CD4-positive, alpha-beta T cell treated with Interleukin-4 for 4 hours (primary cell): Measurements from ENCODE around the gene TOP1.

Source experiments
- DNase-seq: peaks from one replicate; pipeline ENCODE4 v3.0.0-alpha.2; 2020

Gene TOP1

DNA sequence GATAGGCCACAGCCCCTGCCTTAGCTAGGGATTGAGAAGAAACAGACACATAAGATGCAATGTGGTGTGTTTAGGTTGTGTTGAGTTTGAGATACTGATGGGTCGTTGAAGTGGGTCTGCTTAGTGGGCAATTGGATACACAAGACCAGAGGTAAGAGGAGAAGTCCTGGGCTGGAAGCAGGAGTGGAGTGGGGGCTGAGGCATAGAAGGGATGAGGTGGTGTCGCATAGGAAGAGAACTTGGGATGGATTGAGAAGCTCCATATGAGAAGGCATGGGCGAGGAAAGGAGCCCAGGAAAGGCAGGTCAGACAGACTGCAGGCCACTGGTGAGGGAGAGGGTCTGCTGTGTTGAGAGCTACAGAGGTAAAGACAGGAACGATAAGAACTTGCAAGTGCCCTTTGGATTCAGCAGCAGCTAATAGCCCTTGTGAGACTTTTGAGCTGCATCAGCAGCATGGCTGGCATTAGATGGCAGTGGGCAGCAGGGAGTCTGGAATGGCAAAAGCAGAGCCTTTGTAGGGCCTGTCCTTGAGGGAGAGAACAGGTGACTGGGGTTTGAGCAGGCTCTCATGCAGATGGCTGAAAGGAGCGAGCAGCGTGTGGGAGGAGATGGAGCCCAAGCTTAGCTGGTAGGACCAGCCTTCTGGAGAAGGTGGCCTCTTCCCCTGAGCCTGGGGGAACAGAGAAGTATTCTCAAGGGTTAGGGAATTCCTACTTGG is 141.9 kb downstream of the TOP1 start:
- DNase-seq, result no peak

DNA sequence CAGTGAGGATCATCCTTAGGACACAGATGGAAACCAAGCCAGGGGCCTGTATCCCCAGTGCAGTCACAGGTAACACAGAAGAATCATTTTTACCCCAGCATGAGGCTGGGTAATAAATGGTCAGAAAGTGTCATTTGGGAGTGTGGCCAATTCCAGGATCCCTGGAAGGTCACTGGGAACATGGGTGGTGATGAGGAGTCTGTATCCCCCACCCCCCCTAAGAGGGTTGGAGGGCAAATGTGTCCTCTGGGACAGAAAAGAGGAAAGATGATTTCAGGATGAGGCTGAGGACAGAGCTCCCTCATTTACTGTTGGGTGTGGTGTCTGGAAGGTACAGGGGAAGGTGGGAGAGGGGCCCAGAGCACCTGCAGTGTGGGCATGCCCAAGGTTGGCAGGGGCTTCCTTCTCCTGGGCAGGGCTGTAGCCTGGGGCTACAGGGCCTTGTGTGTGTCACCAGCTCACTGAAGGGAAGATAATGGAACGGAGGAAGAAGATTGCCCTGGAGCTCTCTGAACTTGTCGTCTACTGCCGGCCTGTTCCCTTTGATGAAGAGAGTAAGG is 143.2 kb downstream of the TOP1 start:
- DNase-seq, result no peak

DNA sequence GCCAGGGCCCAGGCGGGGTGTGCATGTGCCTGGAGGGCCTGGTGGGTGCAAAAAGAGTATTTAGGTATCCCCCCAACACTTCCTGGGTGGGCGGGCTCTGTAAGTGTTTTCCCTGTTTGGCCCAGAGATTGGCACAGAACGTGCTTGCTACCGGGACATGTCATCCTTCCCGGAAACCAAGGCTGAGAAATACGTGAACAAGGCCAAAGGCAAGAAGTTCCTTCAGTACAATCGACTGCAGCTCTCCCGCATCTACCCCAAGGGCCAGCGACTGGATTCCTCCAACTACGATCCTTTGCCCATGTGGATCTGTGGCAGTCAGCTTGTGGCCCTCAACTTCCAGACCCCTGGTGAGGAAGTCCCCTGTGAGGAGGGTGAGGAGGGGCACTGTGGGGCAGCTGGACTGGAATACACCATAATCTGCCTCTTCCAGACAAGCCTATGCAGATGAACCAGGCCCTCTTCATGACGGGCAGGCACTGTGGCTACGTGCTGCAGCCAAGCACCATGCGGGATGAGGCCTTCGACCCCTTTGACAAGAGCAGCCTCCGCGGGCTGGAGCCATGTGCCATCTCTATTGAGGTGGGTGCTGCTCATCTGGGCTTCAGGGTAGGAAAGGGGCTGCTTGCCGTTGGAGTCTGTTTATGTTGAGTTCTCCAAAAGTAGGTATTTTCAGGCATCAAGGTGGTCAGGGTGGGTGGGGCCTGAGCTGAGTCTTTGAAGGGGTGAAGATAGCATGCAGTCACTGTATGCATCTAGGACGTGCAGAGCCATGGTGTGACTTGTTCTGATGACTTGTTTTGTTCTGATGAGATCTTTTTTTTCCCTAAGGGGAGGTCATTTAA is 143.9 kb downstream of the TOP1 start:
- no peak for DNase-seq

DNA sequence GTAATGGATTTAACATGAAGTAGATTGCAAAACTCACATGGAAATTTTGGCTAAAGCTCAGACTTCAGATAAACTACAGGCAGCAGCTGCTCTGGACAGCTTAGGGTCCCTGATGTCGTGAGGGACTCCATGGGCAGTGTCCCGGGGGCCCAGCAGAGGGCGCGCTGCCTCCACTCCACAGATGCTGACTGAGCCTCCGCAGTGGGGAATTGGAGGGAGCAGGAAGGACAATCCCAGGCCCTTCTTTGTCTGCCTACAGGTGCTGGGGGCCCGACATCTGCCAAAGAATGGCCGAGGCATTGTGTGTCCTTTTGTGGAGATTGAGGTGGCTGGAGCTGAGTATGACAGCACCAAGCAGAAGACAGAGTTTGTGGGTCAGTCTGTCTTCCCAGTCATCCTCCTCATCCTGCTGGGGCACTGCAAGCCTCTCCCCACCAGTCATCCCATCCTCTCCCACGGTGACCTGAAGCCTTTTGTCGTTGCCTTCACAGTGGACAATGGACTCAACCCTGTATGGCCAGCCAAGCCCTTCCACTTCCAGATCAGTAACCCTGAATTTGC is 144.6 kb downstream of the TOP1 start:
- DNase-seq, result peak; percentile 52

DNA sequence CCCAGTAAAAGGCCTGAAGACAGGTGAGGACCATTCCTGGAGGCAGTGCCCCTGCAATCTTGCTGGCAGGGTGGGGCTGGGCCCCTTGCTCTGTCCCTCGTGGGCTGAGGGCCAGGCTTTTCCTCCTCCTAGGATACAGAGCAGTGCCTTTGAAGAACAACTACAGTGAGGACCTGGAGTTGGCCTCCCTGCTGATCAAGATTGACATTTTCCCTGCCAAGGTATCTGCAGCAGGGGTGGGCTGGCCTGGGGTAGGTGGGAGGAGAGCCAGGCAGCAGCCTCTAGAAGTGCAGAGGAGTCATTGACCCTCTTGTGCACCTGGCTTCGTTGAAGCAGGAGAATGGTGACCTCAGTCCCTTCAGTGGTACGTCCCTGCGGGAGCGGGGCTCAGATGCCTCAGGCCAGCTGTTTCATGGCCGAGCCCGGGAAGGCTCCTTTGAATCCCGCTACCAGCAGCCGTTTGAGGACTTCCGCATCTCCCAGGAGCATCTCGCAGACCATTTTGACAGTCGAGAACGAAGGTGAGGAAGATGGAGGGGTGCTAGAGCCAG is 145.2 kb downstream of the TOP1 start:
- no peak for DNase-seq
